WTC11 (cell line): ENCODE data around the gene DEFB131B. TPM values are rescaled to one million over a fixed set of nuclear protein-coding genes. Genes with fewer than 3 reads are reported as not detected.
"Not testable (repeated sequence)": the region's sequence is repeated elsewhere in the genome, so short reads cannot be mapped to it uniquely, and the experiment has no call there.

ENCODE experiments used
- ATAC-seq: fragments of 200-7000 bp; cut with Tn5 transposase; 2 replicates; pipeline ENCODE4 v1.10.0; 2021; ENCODE audit warnings: mild to moderate bottlenecking, moderate library complexity
- CTCF ChIA-PET: fragments of 300-600 bp; sonication (Branson Sonifier 250); formaldehyde crosslinking; loops from one replicate; lab custom pipeline; 2021; ENCODE audit warnings: antibody characterized with exemption; lab: Charles Lee
- POLR2A ChIA-PET: fragments of 350-600 bp; sonication (Branson Sonifier 250); formaldehyde crosslinking; loops from one replicate; lab custom pipeline; 2021; ENCODE audit warnings: antibody characterized with exemption; lab: Charles Lee
- DNase-seq: peaks from one replicate; pipeline ENCODE4 v3.0.0; 2021; ENCODE audit warnings: low spot score
- H3K27ac Mint-ChIP-seq: 2 replicates; pipeline ENCODE4 v1.8.0; 2021; ENCODE audit warnings: mixed read lengths
- H3K27me3 Mint-ChIP-seq: 2 replicates; pipeline ENCODE4 v1.8.0; 2021; ENCODE audit warnings: low read depth, mild to moderate bottlenecking, moderate library complexity, mixed read lengths
- H3K36me3 Mint-ChIP-seq: 2 replicates; pipeline ENCODE4 v1.8.0; 2021; ENCODE audit warnings: mixed read lengths
- H3K4me1 Mint-ChIP-seq: 2 replicates; pipeline ENCODE4 v1.8.0; 2022; ENCODE audit warnings: mixed read lengths
- H3K4me3 Mint-ChIP-seq: 2 replicates; pipeline ENCODE4 v1.8.0; 2021; ENCODE audit warnings: mild to moderate bottlenecking, moderate library complexity, mixed read lengths
- H3K9me3 Mint-ChIP-seq: 2 replicates; pipeline ENCODE4 v1.8.0; 2021; ENCODE audit warnings: mixed read lengths
- GTF2I ChIP-seq: fragments of 250-450 bp; sonication (Bioruptor Pico); conservative IDR thresholded peaks from 2 replicates; pipeline ENCODE4 v1.4.0; 2021; ENCODE audit warnings: mild to moderate bottlenecking
- USF1 ChIP-seq: sonication (generic); formaldehyde crosslinking; IDR thresholded peaks from 2 replicates; pipeline ENCODE4 v1.8.0; 2022; ENCODE audit warnings: mild to moderate bottlenecking, missing genetic modification reagents
- total RNA-seq: library from RNA; stranded (reverse); gene quantifications from 3 replicates; pipeline ENCODE4 v1.2.3, GENCODE V29; 2021
- TF ChIP-seq, protein P1 (sequence below): sonication (generic); formaldehyde crosslinking; IDR thresholded peaks from 2 replicates; pipeline ENCODE4 v1.8.1; 2023; ENCODE audit warnings: mild to moderate bottlenecking, missing genetic modification reagents, moderate library complexity

DEFB131B gene
- total RNA-seq, 1 experiment from 2014 or later, result not detected

DNA sequence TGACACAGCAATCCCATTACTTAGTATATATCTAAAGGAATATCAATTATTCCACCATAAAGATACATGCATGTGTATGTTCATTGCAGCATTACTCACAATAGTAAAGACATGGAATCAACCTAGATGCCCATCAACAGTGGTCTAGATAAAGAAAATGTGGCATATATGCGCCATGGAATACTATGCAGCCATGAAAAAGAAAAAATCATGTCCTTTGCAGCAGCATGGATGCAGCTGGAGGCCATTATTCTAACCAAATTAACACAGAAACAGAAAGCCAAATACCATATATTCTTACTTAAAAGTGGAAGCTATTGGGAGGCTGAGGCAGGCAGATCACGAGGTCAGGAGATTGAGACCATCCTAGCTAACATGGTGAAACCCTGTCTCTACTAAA, 24.4 kb upstream of the DEFB131B start:
- DNase-seq, H3K36me3 Mint-ChIP-seq: not testable (repeated sequence)
- TF ChIP-seq GTF2I, result peak; percentile 73; the same call in 1 of the 2 replicates
- TF ChIP-seq, all 79 proteins: peak for 1; not testable (repeated sequence) for 78
- H3K27me3 Mint-ChIP-seq, H3K4me1 Mint-ChIP-seq, ATAC-seq, POLR2A ChIA-PET, CTCF ChIA-PET, H3K9me3 Mint-ChIP-seq, H3K4me3 Mint-ChIP-seq, H3K27ac Mint-ChIP-seq: not testable (repeated sequence)

DNA sequence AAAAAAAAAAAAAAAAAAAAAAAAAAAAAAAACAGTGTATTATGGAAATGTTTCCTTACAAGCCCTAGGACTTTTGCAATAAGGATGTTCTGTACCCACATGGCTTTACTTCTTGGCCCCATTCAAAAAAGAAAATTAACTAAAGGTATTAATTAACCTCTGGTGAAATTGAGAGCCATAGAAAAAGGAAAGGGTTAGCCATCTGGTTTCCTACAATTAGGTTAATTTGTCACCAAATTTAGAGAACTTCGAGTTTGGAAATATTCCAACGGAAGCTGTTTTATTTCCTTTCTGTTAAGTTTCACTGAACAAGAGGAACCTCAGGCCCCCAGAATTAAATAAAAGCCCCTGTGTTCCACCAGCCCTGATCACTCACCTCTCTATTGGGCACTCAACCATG, 22.4 kb upstream of the DEFB131B start:
- not testable (repeated sequence) for H3K4me1 Mint-ChIP-seq, ATAC-seq

DNA sequence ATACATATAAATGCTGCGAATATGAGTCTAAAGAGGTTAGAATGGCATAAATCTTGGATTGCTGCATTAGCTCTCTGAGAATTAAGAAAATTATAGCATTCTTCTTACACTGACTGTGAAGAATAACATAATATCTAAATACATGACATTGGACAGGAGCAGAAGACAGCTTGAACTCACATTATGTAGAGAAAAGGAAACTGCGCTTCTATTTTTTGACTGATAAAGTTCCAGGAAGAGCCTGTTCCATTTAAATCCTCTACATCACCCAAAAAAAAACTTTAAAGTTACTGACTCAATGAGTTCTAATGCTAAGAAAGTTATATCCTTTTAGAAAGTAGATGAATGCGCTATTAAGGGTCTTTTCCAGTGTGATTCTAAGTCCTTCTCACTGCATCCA, 17.4 kb upstream of the DEFB131B start:
- ATAC-seq, DNase-seq, H3K4me1 Mint-ChIP-seq, H3K27ac Mint-ChIP-seq, H3K36me3 Mint-ChIP-seq, POLR2A ChIA-PET, H3K9me3 Mint-ChIP-seq, H3K27me3 Mint-ChIP-seq, H3K4me3 Mint-ChIP-seq: not testable (repeated sequence)
- CTCF ChIA-PET, result interaction anchor here (1.3 kb wide), 1 partner anchor 60 kb away, joined by 3 read pairs; no protein-coding TSS in a partner anchor

More for the DNA sequence above, 22.4 kb upstream of the DEFB131B start:
- POLR2A ChIA-PET, H3K36me3 Mint-ChIP-seq, H3K4me3 Mint-ChIP-seq, H3K27ac Mint-ChIP-seq, CTCF ChIA-PET, H3K27me3 Mint-ChIP-seq, DNase-seq, H3K9me3 Mint-ChIP-seq: not testable (repeated sequence)

DNA sequence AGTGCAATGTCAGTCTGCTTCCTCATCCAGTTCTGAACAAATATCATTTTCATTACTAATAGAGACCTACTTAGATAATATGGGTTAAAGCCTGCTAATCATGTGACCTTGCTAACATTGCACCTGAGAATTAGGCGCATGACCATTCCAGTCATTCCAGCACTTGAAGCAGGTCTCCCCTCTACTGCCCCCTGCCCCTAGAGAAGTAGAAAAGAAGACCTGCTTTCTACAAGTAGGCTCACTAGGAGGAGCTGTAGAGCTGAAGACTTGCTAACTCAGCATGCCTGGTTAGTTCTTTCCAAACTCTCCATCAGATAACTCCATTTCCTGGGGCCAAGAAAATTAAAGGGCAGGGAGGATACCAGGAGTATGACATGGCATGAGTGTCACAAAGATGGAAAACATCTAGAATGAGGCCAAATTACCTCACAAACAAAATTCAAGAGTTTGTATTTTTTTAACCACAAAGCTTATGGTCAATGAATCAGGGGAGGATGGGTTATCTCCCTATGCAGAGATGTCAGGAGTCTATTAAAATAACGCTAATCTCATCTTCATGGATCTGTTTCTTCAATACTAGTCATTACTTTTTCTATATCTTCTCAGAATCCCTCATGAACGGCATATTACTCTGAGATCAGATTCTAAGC, 14.2 kb upstream of the DEFB131B start:
- H3K4me3 Mint-ChIP-seq, H3K27ac Mint-ChIP-seq, H3K36me3 Mint-ChIP-seq, H3K4me1 Mint-ChIP-seq, H3K9me3 Mint-ChIP-seq, H3K27me3 Mint-ChIP-seq, POLR2A ChIA-PET: not testable (repeated sequence)
- peak; percentile 98 for ATAC-seq
- CTCF ChIA-PET, result interaction anchor here (0.6 to 1.5 kb wide), 9 partner anchors 21 to 1582 kb away, joined by 3 to 5 read pairs (median 3); partner anchors contain the start of gene XNDC1N
- peak; percentile 61; the same call in 1 of the 2 replicates for TF ChIP-seq USF1
- TF ChIP-seq, protein P1, sequence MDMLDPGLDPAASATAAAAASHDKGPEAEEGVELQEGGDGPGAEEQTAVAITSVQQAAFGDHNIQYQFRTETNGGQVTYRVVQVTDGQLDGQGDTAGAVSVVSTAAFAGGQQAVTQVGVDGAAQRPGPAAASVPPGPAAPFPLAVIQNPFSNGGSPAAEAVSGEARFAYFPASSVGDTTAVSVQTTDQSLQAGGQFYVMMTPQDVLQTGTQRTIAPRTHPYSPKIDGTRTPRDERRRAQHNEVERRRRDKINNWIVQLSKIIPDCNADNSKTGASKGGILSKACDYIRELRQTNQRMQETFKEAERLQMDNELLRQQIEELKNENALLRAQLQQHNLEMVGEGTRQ (CRISPR knock-in tag), result peak; percentile 62
- DNase-seq, result peak; percentile 53

GRCh38 chr11:71867209-71867608, 11.0 kb upstream of the DEFB131B start:
- ATAC-seq, result peak; percentile 80
- H3K4me3 Mint-ChIP-seq, CTCF ChIA-PET, H3K27ac Mint-ChIP-seq, H3K4me1 Mint-ChIP-seq, H3K9me3 Mint-ChIP-seq, DNase-seq, POLR2A ChIA-PET, H3K27me3 Mint-ChIP-seq, H3K36me3 Mint-ChIP-seq: not testable (repeated sequence)

DNA sequence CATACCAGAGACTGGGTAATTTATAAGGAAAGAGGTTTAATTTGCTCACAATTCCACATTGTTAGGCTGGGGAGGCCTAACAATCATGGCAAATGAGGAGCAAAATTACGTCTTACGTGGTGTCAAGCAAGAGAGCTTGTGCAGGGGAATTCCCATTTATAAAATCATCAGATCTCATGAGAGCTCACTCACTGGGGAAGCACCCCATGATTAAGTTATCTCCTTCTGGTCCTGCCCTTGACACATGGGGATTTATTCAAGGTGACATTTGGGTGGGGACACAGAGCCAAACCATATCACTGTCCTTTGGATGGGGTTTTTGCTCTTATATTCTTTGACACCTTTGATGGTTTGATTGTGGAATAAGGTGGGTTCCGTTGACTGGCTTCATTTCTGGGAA, 8.3 kb upstream of the DEFB131B start:
- H3K36me3 Mint-ChIP-seq, DNase-seq, H3K9me3 Mint-ChIP-seq, H3K27ac Mint-ChIP-seq, CTCF ChIA-PET, ATAC-seq, H3K27me3 Mint-ChIP-seq, POLR2A ChIA-PET, H3K4me1 Mint-ChIP-seq, H3K4me3 Mint-ChIP-seq: not testable (repeated sequence)

- H3K4me1 Mint-ChIP-seq, H3K4me3 Mint-ChIP-seq, H3K27me3 Mint-ChIP-seq, H3K9me3 Mint-ChIP-seq, ATAC-seq, DNase-seq, POLR2A ChIA-PET, H3K27ac Mint-ChIP-seq, H3K36me3 Mint-ChIP-seq, CTCF ChIA-PET: not testable (repeated sequence)
These were observed 7.6 kb upstream of the DEFB131B start for GRCh38 chr11:71870661-71871060.

DNA sequence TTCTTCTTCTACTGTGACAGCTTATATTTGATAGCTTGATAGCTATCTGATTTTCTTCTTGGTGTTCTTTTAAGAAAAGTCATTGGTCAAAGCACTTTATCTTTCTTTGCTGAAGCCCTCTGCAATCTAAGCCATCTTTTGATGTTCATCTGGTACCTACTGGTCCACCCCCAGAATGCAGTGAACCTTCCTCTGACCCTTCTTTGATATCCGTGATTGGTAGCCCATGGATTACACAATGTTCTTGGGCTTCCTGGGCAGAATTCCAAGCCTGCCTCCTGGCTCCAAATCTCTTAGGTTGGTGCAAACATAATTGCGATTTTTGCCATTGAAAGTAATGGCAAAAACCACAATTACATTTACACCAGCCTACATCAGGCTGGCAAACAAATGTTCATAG, 2.0 kb upstream of the DEFB131B start:
- POLR2A ChIA-PET, H3K4me3 Mint-ChIP-seq, H3K27ac Mint-ChIP-seq, H3K4me1 Mint-ChIP-seq, DNase-seq, H3K36me3 Mint-ChIP-seq, H3K27me3 Mint-ChIP-seq, H3K9me3 Mint-ChIP-seq, ATAC-seq, CTCF ChIA-PET: not testable (repeated sequence)
